A673 (cell line): ENCODE measurements around the gene ROM1. TPM values are rescaled to one million over a fixed set of nuclear protein-coding genes. Genes with fewer than 3 reads are reported as not detected.

ENCODE experiments used
- BruUV-seq: library from RNA; stranded (reverse); fragments of 400-500 nt; replicated peaks from 2 replicates; lab custom pipeline; 2021; lab: Mats Ljungman, UMichigan
- CTCF ChIA-PET: fragments of 300-600 bp; sonication (Branson Sonifier 250); formaldehyde crosslinking; loops from one replicate; lab custom pipeline; 2022; ENCODE audit warnings: antibody characterized with exemption; lab: Charles Lee
- POLR2A ChIA-PET: fragments of 300-600 bp; sonication (Branson Sonifier 250); formaldehyde crosslinking; loops from one replicate; lab custom pipeline; 2022; ENCODE audit warnings: antibody characterized with exemption; ENCODE audit not compliant: low non-redundant PET; lab: Charles Lee
- DNase-seq: peaks from one replicate; pipeline ENCODE4 v3.0.0-alpha.2; 2015; ENCODE audit warnings: low spot score
- H3K27ac ChIP-seq: fragments of 200-600 bp; sonication (generic); 2 replicates; pipeline ENCODE4 v1.5.1; 2016; ENCODE audit warnings: mixed run types, low read depth, mild to moderate bottlenecking, mixed read lengths, antibody characterized with exemption, low read length; ENCODE audit not compliant: poor library complexity, severe bottlenecking
- H3K27me3 ChIP-seq: fragments of 200-600 bp; sonication (generic); replicated peaks from 2 replicates; pipeline ENCODE4 v1.6.1; 2017; ENCODE audit warnings: mixed run types, low read depth, mild to moderate bottlenecking, mixed read lengths, antibody characterized with exemption, low read length; ENCODE audit not compliant: insufficient read depth, poor library complexity
- H3K36me3 ChIP-seq: fragments of 200-600 bp; sonication (generic); 2 replicates; pipeline ENCODE4 v1.6.1; 2016; ENCODE audit warnings: mixed run types, mild to moderate bottlenecking, mixed read lengths, antibody characterized with exemption, low read length; ENCODE audit not compliant: insufficient read depth, poor library complexity, severe bottlenecking
- H3K4me1 ChIP-seq: fragments of 200-600 bp; sonication (generic); 2 replicates; pipeline ENCODE4 v1.6.1; 2017; ENCODE audit warnings: mixed run types, mild to moderate bottlenecking, mixed read lengths, antibody characterized with exemption, low read length; ENCODE audit not compliant: insufficient read depth, poor library complexity, severe bottlenecking
- H3K4me3 ChIP-seq: fragments of 200-600 bp; sonication (generic); 2 replicates; pipeline ENCODE4 v1.5.1; 2016; ENCODE audit warnings: low read depth, mixed run types, mild to moderate bottlenecking, mixed read lengths, low read length; ENCODE audit not compliant: poor library complexity, severe bottlenecking
- H3K9me3 ChIP-seq: fragments of 200-600 bp; sonication (generic); 2 replicates; pipeline ENCODE4 v1.6.1; 2016; ENCODE audit warnings: mixed run types, low read depth, mild to moderate bottlenecking, mixed read lengths, antibody characterized with exemption, low read length; ENCODE audit not compliant: poor library complexity, severe bottlenecking
- EZH2 ChIP-seq: fragments of 200-600 bp; sonication (generic); IDR thresholded peaks from 2 replicates; pipeline ENCODE4 v1.6.1; 2017; ENCODE audit warnings: borderline replicate concordance, low read depth, mild to moderate bottlenecking, mixed read lengths, antibody characterized with exemption, low read length; ENCODE audit not compliant: poor library complexity, severe bottlenecking
- intact Hi-C: fragments of 100-400 bp; cut with micrococcal nuclease; formaldehyde crosslinking; loops from one replicate; pipeline ENCODE4 v1.10.0; 2022; ENCODE audit not compliant: unreplicated experiment
- total RNA-seq: library from RNA; stranded (reverse); gene quantifications from 2 replicates; pipeline ENCODE4 v1.2.3, GENCODE V29; 2021
- TF ChIP-seq, protein P1 (sequence below): fragments of 300-800, 200-600 bp; sonication (generic); conservative IDR thresholded peaks from 2 replicates; pipeline ENCODE4 v1.5.1; 2017; ENCODE audit warnings: low read depth, mild to moderate bottlenecking, antibody characterized with exemption, low read length, moderate library complexity, mixed read lengths

ROM1 gene
- total RNA-seq, 1 experiment from 2014 or later = 1.1 TPM

DNA sequence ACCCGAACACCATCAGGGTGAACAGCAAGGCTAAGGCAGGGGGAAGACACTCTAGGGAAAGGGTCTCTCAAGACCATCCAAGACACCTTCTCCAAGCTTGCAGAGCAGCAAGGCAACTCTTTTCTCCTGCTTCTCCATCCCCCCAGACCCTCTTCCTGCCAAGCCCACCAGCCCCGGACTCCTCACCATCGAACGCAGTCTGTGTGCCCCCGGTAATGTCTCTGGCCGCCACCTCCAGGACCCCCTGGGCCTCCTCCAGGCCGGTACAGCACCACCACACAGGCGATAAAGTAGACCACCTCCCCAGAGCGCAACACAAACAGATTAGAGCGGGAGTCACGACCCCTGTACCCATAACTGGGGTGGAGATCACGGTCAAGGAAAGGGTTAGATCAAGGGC, 4.3 kb upstream of the ROM1 start:
- no peaks in the 10 kb centered on the region for H3K27me3 ChIP-seq
- BruUV-seq = no TSS peak
- H3K4me1 ChIP-seq = peaks cover 18% of the 10 kb centered on the region
- intact Hi-C loops = no loop called here
- no peaks in the 10 kb centered on the region for H3K36me3 ChIP-seq
- TF ChIP-seq EZH2 = no peak
- TF ChIP-seq, protein P1, sequence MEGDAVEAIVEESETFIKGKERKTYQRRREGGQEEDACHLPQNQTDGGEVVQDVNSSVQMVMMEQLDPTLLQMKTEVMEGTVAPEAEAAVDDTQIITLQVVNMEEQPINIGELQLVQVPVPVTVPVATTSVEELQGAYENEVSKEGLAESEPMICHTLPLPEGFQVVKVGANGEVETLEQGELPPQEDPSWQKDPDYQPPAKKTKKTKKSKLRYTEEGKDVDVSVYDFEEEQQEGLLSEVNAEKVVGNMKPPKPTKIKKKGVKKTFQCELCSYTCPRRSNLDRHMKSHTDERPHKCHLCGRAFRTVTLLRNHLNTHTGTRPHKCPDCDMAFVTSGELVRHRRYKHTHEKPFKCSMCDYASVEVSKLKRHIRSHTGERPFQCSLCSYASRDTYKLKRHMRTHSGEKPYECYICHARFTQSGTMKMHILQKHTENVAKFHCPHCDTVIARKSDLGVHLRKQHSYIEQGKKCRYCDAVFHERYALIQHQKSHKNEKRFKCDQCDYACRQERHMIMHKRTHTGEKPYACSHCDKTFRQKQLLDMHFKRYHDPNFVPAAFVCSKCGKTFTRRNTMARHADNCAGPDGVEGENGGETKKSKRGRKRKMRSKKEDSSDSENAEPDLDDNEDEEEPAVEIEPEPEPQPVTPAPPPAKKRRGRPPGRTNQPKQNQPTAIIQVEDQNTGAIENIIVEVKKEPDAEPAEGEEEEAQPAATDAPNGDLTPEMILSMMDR = no peak
- no peaks in the 10 kb centered on the region for H3K9me3 ChIP-seq
- CTCF ChIA-PET = no interaction called here
- no peak for DNase-seq
- no peak overlapping the region for H3K27ac ChIP-seq
- H3K4me3 ChIP-seq = no peak overlapping the region
- POLR2A ChIA-PET = no interaction called here

DNA sequence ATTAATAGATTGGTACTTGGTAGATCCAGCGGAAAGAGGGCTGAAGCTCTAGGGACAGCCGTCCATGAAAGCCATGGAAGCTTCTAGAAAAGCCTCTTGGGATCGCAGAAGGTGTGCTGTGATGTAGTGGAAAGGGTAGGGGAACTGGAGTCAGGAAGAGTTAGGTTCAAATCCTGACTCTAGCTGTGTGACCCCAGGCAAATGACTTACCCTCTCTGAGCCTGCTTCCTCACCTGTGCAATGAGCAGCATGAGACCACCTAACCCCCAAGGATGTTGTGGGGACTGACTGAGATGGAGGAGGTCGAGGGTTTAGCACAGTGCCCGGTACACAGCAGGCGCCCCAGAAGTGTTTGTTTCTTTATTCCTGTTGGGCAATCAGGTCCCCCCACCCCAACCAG, 2.7 kb upstream of the ROM1 start:
- Histone ChIP-seq H3K4me1 (peaks cover 18% of the 10 kb centered on the region), H3K27me3 (no peaks in the 10 kb centered on the region), H3K4me3 (no peak overlapping the region), H3K27ac (no peak overlapping the region), H3K9me3 (no peaks in the 10 kb centered on the region), H3K36me3 (no peaks in the 10 kb centered on the region)
- no peak for TF ChIP-seq EZH2
- TF ChIP-seq, protein P1 = no peak
- ChIA-PET POLR2A (no interaction called here), CTCF (interaction anchor here (0.5 kb wide), 1 partner anchor 198 kb away, joined by 3 read pairs; no protein-coding TSS in a partner anchor)
- no peak for DNase-seq
- no TSS peak for BruUV-seq
- intact Hi-C loops = no loop called here

DNA sequence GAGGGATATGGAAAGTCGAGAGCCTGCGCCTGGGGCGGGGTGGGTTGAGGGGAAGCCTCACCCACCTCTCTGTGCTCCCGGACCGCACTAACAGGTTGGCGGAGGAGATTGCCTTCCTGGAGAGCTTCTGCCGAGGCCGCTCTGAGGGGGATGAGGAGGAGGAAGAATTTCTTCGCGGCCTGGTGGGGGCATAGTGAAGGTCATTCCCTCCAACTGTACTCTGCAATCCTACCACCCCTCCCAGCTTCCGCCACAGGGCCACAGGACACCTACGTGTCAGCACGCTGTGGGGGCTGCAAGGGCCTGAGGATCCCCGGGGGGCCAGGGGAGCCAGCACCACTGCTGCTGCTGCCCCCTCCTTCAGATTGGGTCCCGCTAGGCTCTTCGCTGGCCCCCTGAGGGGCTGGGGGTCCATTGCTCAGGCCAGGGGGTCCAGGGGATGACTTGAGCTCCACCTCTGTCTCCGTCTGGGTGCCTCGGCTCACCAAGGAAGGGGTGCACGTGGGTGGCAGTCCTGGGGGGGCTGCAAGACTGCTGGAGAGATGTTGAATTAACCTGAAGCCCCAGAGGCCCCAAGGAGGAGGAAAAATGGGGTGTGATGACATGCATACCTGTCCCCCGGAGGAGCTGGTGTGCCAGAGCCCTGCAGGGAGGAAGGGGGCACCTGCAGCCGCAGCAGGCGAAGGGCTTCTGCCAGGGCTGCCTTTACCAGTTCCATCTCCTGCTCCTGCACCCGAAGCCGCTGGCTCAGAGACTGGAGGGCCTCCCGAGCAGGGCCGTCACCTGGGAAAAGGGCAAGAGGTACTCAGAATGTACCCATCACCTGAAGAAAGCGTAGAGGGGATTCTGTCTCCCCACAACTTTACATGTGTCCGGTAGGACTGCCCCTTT, 2.0 kb upstream of the ROM1 start:
- Histone ChIP-seq H3K27ac (peak overlapping the region; percentile 76), H3K27me3 (no peaks in the 10 kb centered on the region), H3K4me3 (peak overlapping the region; percentile 80), H3K9me3 (no peaks in the 10 kb centered on the region), H3K36me3 (no peaks in the 10 kb centered on the region), H3K4me1 (peaks cover 18% of the 10 kb centered on the region)
- TF ChIP-seq, protein P1 = no peak
- no peak for TF ChIP-seq EZH2
- ChIA-PET POLR2A (interaction anchor here (0.6 to 1.0 kb wide), 2 partner anchors 9 to 20 kb away, joined by 3 to 5 read pairs; partner anchors contain the start of genes MTA2 and TUT1), CTCF (interaction anchor here (0.7 to 1.2 kb wide), 3 partner anchors 10 to 115 kb away, joined by 3 to 6 read pairs (median 5); partner anchors contain the start of gene MTA2)
- intact Hi-C loops = no loop called here
- BruUV-seq = no TSS peak
- no peak for DNase-seq
